Sigmoid colon (tissue), 7 donors: Measurements from ENCODE around the gene TMEM164. TPM values are rescaled to one million over a fixed set of nuclear protein-coding genes. Genes with fewer than 3 reads are reported as not detected.

Experiments used
- DNase-seq: peaks from one replicate; pipeline ENCODE4 v3.0.0-alpha.2; 2019
- H3K27ac ChIP-seq, 4 donors: fragments of 200-600 bp; sonication (generic); one replicate each; pipeline ENCODE4 v1.5.1; 2016 to 2019; ENCODE audit warnings: mild to moderate bottlenecking in 1 of 4
- H3K27me3 ChIP-seq, 3 donors: fragments of 200-600 bp; sonication (generic); one replicate each; pipeline ENCODE4 v1.5.1; 2019; ENCODE audit warnings: mild to moderate bottlenecking in 1 of 3
- H3K36me3 ChIP-seq, 4 donors: fragments of 200-600 bp; sonication (generic); one replicate each; pipeline ENCODE4 v1.5.1; 2016 to 2019
- H3K4me1 ChIP-seq, 4 donors: fragments of 200-600 bp; sonication (generic); one replicate each; pipeline ENCODE4 v1.5.1; 2017 to 2019
- H3K4me3 ChIP-seq, 4 donors: fragments of 200-600 bp; sonication (generic); one replicate each; pipeline ENCODE4 v1.5.1; 2017 to 2019; ENCODE audit warnings: mild to moderate bottlenecking in 2 of 4, moderate library complexity in 1 of 4
- H3K9me3 ChIP-seq, 4 donors: fragments of 200-600 bp in 3 of 4; sonication (generic) in 3 of 4; one replicate each; pipeline versions ENCODE4 v1.5.1 to v1.6.1; 2013 to 2019
- CTCF ChIP-seq, 4 experiments: fragments of 450-650 bp in 3 of 4; fragments of 200-600 bp in 1 of 4; IDR thresholded peaks; one replicate each; pipeline ENCODE4 v1.5.1; 2016 to 2019; ENCODE audit warnings: antibody characterized with exemption in 4 of 4, mild to moderate bottlenecking in 3 of 4, moderate library complexity in 2 of 4
- EP300 ChIP-seq, 4 donors: sonication (generic); formaldehyde crosslinking; IDR thresholded peaks; one replicate each; pipeline ENCODE4 v1.6.1; 2017; ENCODE audit warnings: antibody characterized with exemption in 4 of 4
- POLR2A ChIP-seq, 2 donors: fragments of 450-650 bp; IDR thresholded peaks; one replicate each; pipeline ENCODE4 v1.6.1; 2016; ENCODE audit warnings: antibody characterized with exemption in 2 of 2, mild to moderate bottlenecking in 2 of 2, moderate library complexity in 2 of 2
- POLR2AphosphoS5 ChIP-seq, 4 donors: sonication (generic); formaldehyde crosslinking; IDR thresholded peaks; one replicate each; pipeline ENCODE4 v1.6.1; 2017; ENCODE audit warnings: antibody characterized with exemption in 4 of 4
- WGBS, 2 donors: extraction: QIAGEN DNeasy Blood & Tissue Kit; methylation state at CpG; one replicate each; pipeline ENCODE4 v1.1.7; 2013; 5-methylcytosine and 5-hydroxymethylcytosine counted together
- intact Hi-C: fragments of 100-400 bp; cut with DNase I; formaldehyde crosslinking; loops from one replicate; pipeline ENCODE4 v1.15.1; 2023
- polyA plus RNA-seq, 3 donors: library from polyadenylated mRNA; stranded (reverse); fragments of 200-250 nt; gene quantifications; one replicate each; pipeline ENCODE4 v1.2.3, GENCODE V29; 2013
- total RNA-seq, 4 donors: library from RNA; depleted of rRNA; stranded (reverse); fragments of >200 nt; gene quantifications; one replicate each; pipeline ENCODE4 v1.1.0, GENCODE V29; 2016
- donor health status: healthy with polysubstance abuse.
- donor health status: Bipolar disorder and iron deficiency.
- donor health status: healthy.

TMEM164 gene
- total and polyA plus RNA-seq, 7 donors: 6.4 to 43.2 (median 12.7) TPM

GRCh38 chrX:110182865-110183264, 180.0 kb downstream of the TMEM164 start:
- no peak for DNase-seq
- 93 to 96% methylated on average over 6 of the region's 6 CpGs for WGBS, 2 donors
- intact Hi-C loops: no loop called here
- Histone ChIP-seq H3K4me3 (no peak overlapping the region), H3K9me3 (no peaks in the 10 kb centered on the region), H3K27ac (no peak overlapping the region), H3K4me1 (peaks cover 0 to 18% (median 10%) of the 10 kb centered on the region in 4 donors), H3K27me3 (no peaks in the 10 kb centered on the region), H3K36me3 (no peaks in the 10 kb centered on the region)
- no peak for TF ChIP-seq EP300 (IDR thresholded peaks at IDR 0.05)
- no peak for TF ChIP-seq POLR2A (IDR thresholded peaks at IDR 0.05)
- no peak for TF ChIP-seq CTCF (IDR thresholded peaks at IDR 0.05)
- no peak for TF ChIP-seq POLR2AphosphoS5 (IDR thresholded peaks at IDR 0.05)

- no peak for DNase-seq
- WGBS, 2 donors: 98% methylated on average over 2 of the region's 2 CpGs
- no peak overlapping the region for H3K27ac ChIP-seq
- H3K27me3 ChIP-seq: no peaks in the 10 kb centered on the region
- TF ChIP-seq POLR2AphosphoS5 (IDR thresholded peaks at IDR 0.05) (no peak), EP300 (IDR thresholded peaks at IDR 0.05) (no peak), POLR2A (IDR thresholded peaks at IDR 0.05) (no peak), CTCF (IDR thresholded peaks at IDR 0.05) (no peak)
- no peak overlapping the region for H3K4me3 ChIP-seq
- H3K9me3 ChIP-seq: no peaks in the 10 kb centered on the region
- intact Hi-C loops: no loop called here
- H3K4me1 ChIP-seq: peaks cover 0 to 18% (median 10%) of the 10 kb centered on the region in 4 donors
- H3K36me3 ChIP-seq: no peaks in the 10 kb centered on the region
These were observed 180.4 kb downstream of the TMEM164 start for GRCh38 chrX:110183314-110183713.

GRCh38 chrX:110188701-110189558, 186.0 kb downstream of the TMEM164 start:
- intact Hi-C loops: no loop called here
- TF ChIP-seq CTCF (IDR thresholded peaks at IDR 0.05) (no peak), POLR2AphosphoS5 (IDR thresholded peaks at IDR 0.05) (no peak), POLR2A (IDR thresholded peaks at IDR 0.05) (no peak), EP300 (IDR thresholded peaks at IDR 0.05) (no peak)
- no peak for DNase-seq

GRCh38 chrX:110192516-110192915, 189.6 kb downstream of the TMEM164 start:
- DNase-seq: no peak
- TF ChIP-seq EP300 (IDR thresholded peaks at IDR 0.05) (no peak), CTCF (IDR thresholded peaks at IDR 0.05) (no peak), POLR2AphosphoS5 (IDR thresholded peaks at IDR 0.05) (no peak), POLR2A (IDR thresholded peaks at IDR 0.05) (no peak)
- Histone ChIP-seq H3K4me1 (no peaks in the 10 kb centered on the region), H3K4me3 (no peak overlapping the region), H3K27me3 (no peaks in the 10 kb centered on the region), H3K27ac (no peak overlapping the region), H3K36me3 (no peaks in the 10 kb centered on the region), H3K9me3 (no peaks in the 10 kb centered on the region)
- WGBS, 2 donors: 91 to 92% methylated on average over 4 of the region's 4 CpGs
- intact Hi-C loops: no loop called here

More at GRCh38 chrX:110188701-110189558, 186.0 kb downstream of the TMEM164 start:
- H3K27me3 ChIP-seq: no peaks in the 10 kb centered on the region
- H3K27ac ChIP-seq: no peak overlapping the region
- H3K36me3 ChIP-seq: no peaks in the 10 kb centered on the region
- H3K9me3 ChIP-seq: no peaks in the 10 kb centered on the region
- 53 to 81% methylated on average over 4 of the region's 4 CpGs for WGBS, 2 donors
- no peak overlapping the region for H3K4me3 ChIP-seq
- no peaks in the 10 kb centered on the region for H3K4me1 ChIP-seq
